ENCODE measurements around the gene ACER1.

- TF ChIP-seq TAF1 (IDR thresholded peaks at IDR 0.05; ENCODE audit: borderline replicate concordance, insufficient read depth, low read length) (no peak), POLR2AphosphoS5 (IDR thresholded peaks at IDR 0.05; ENCODE audit: low read depth, low read length) (no peak), SIN3A (IDR thresholded peaks at IDR 0.05; ENCODE audit: borderline replicate concordance, insufficient read depth, low read length) (no peak)
These were observed 49.8 kb upstream of the ACER1 start for GRCh38 chr19:6383188-6383587.
